ENCODE data around the gene MGAT2.
"Not testable (repeated sequence)": the region's sequence is repeated elsewhere in the genome, so short reads cannot be mapped to it uniquely, and the experiment has no call there.

DNA sequence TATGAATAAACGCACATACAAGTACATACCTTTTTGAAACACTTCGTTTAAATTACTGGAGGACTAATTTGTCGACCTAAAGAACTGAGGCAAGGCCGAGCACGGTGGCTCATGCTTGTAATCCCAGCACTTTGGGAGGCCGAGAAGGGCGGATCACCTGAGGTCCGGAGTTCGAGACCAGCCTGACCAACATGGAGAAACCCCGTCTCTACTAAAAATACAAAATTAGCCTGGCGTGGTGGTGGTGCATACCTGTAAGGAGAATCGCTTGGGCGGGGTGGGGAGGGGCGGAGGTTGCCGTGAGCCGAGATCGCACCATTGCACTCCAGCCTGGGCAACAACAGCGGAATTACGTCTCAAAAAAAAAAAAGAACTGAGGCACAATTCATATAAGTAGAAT, 1.3 kb upstream of the MGAT2 start:
- TF ChIP-seq POLR2A (IDR thresholded peaks at IDR 0.05), result not testable (repeated sequence)
- TF ChIP-seq, protein P1, sequence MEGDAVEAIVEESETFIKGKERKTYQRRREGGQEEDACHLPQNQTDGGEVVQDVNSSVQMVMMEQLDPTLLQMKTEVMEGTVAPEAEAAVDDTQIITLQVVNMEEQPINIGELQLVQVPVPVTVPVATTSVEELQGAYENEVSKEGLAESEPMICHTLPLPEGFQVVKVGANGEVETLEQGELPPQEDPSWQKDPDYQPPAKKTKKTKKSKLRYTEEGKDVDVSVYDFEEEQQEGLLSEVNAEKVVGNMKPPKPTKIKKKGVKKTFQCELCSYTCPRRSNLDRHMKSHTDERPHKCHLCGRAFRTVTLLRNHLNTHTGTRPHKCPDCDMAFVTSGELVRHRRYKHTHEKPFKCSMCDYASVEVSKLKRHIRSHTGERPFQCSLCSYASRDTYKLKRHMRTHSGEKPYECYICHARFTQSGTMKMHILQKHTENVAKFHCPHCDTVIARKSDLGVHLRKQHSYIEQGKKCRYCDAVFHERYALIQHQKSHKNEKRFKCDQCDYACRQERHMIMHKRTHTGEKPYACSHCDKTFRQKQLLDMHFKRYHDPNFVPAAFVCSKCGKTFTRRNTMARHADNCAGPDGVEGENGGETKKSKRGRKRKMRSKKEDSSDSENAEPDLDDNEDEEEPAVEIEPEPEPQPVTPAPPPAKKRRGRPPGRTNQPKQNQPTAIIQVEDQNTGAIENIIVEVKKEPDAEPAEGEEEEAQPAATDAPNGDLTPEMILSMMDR (IDR thresholded peaks at IDR 0.05), result not testable (repeated sequence)

All from testis (tissue), 2 donors.